AML-193 (cell line): ENCODE data around the gene KDELR1.

ENCODE experiments used
- DNase-seq, 2 experiments: peaks; one replicate each; lab custom pipeline; 2025; lab: John Stamatoyannopoulos, UW

Gene KDELR1

GRCh38 chr19:48342414-48342738, 49.0 kb downstream of the KDELR1 start:
- no peak for DNase-seq

GRCh38 chr19:48341515-48342413, 49.6 kb downstream of the KDELR1 start:
- DNase-seq, result no peak

GRCh38 chr19:48340995-48341394, 50.4 kb downstream of the KDELR1 start:
- no peak for DNase-seq

- no peak for DNase-seq
Measured at GRCh38 chr19:48338802-48339503, 52.4 kb downstream of the KDELR1 start.

- no peak for DNase-seq
Measured at GRCh38 chr19:48338253-48338755, 53.0 kb downstream of the KDELR1 start.

GRCh38 chr19:48333467-48334384, 57.6 kb downstream of the KDELR1 start:
- peak; percentile 83 to 90 for DNase-seq

- DNase-seq, result peak; percentile 98 to 99
Measured at GRCh38 chr19:48332662-48333466, 58.5 kb downstream of the KDELR1 start.
